ENCODE data around the gene EPHB2. TPM values are rescaled to one million over a fixed set of nuclear protein-coding genes. Genes with fewer than 3 reads are reported as not detected.

The EPHB2 gene
- total RNA-seq, 1 experiment from 2014 or later: 18.5 TPM

DNA sequence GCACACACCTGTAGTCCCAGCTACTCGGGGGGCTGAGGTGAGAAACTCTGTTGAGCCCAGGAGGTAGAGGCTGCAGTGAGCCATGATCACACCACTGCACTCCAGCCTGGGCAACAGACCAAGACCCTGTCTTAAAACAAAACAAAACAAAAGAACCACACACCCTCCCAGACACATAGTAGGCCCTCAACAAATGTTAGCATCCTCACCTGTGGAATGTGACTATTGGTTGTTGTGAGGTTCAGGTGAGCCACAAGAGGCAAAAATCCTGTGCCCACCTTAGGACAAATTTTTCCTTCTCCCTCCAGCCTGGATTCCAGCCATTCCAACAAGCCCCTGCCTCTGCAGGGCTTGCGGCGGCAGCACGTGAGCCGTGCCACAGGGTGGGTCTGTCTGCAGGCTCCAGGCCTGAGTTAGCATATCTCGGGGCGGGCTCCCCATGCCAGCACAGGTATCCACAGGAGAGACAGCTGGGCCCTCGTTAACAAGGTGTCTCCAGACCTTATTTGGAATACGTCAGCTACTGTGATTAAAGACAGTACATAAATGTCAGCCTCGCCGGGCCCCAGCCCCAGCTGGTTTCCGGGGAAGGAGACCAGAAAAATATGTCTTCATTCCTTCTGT is 40.2 kb upstream of the EPHB2 start:
- Mint-ChIP-seq H3K9me3 (no peaks in the 10 kb centered on the region), H3K4me1 (peaks cover 7% of the 10 kb centered on the region; the same call in 1 of the 2 replicates), H3K27ac (no peak overlapping the region), H3K4me3 (no peak overlapping the region), H3K27me3 (ENCODE audit: low read depth) (no peaks in the 10 kb centered on the region), H3K36me3 (no peaks in the 10 kb centered on the region)
- ATAC-seq (peak; percentile 18; the same call in 1 of the 2 replicates), DNase-seq (ENCODE audit: low spot score) (no peak)
- POLR2A ChIA-PET: no interaction called here
- CTCF ChIA-PET: interaction anchor here (1.8 kb wide), 1 partner anchor 260 kb away, joined by 7 read pairs; no protein-coding TSS in a partner anchor
- TF ChIP-seq RELA (CRISPR knock-in tag; IDR thresholded peaks at IDR 0.05; ENCODE audit: borderline replicate concordance) (no peak), CBFB (CRISPR knock-in tag; IDR thresholded peaks at IDR 0.05; ENCODE audit: low read depth) (no peak), ZNF263 (CRISPR knock-in tag; IDR thresholded peaks at IDR 0.05; ENCODE audit: low read depth) (no peak), GRHL2 (CRISPR knock-in tag; IDR thresholded peaks at IDR 0.05; ENCODE audit: insufficient replicate concordance, severe bottlenecking) (no peak)
- TF ChIP-seq, protein P1, sequence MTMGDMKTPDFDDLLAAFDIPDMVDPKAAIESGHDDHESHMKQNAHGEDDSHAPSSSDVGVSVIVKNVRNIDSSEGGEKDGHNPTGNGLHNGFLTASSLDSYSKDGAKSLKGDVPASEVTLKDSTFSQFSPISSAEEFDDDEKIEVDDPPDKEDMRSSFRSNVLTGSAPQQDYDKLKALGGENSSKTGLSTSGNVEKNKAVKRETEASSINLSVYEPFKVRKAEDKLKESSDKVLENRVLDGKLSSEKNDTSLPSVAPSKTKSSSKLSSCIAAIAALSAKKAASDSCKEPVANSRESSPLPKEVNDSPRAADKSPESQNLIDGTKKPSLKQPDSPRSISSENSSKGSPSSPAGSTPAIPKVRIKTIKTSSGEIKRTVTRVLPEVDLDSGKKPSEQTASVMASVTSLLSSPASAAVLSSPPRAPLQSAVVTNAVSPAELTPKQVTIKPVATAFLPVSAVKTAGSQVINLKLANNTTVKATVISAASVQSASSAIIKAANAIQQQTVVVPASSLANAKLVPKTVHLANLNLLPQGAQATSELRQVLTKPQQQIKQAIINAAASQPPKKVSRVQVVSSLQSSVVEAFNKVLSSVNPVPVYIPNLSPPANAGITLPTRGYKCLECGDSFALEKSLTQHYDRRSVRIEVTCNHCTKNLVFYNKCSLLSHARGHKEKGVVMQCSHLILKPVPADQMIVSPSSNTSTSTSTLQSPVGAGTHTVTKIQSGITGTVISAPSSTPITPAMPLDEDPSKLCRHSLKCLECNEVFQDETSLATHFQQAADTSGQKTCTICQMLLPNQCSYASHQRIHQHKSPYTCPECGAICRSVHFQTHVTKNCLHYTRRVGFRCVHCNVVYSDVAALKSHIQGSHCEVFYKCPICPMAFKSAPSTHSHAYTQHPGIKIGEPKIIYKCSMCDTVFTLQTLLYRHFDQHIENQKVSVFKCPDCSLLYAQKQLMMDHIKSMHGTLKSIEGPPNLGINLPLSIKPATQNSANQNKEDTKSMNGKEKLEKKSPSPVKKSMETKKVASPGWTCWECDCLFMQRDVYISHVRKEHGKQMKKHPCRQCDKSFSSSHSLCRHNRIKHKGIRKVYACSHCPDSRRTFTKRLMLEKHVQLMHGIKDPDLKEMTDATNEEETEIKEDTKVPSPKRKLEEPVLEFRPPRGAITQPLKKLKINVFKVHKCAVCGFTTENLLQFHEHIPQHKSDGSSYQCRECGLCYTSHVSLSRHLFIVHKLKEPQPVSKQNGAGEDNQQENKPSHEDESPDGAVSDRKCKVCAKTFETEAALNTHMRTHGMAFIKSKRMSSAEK (CRISPR knock-in tag; IDR thresholded peaks at IDR 0.05; ENCODE audit: borderline replicate concordance): no peak

DNA sequence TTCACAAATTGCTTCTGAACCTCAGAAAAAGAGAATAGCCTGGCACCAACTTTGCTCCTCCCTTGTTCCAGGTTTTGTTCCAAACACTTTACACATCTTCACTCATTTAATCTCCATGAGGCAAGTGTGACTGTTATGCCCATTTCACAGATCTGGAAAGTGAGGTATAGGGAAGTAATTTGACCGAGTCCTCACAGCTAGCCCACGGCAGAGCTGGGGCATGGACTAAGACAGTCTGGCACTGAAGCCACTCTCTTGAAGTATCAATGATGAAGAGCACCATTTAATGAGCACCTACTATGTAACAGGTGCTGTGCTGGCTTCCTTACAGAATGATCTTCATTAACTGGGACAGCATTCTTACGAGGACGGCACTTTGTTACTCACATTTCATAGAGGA is 38.6 kb upstream of the EPHB2 start:
- H3K4me1 Mint-ChIP-seq: peaks cover 7% of the 10 kb centered on the region; the same call in 1 of the 2 replicates
- H3K27me3 Mint-ChIP-seq (ENCODE audit: low read depth): no peaks in the 10 kb centered on the region
- ChIA-PET CTCF (interaction anchor here (1.4 to 4.0 kb wide), 4 partner anchors 32 to 258 kb away, joined by 3 to 27 read pairs (median 15); no protein-coding TSS in a partner anchor), POLR2A (no interaction called here)
- no peak overlapping the region for H3K4me3 Mint-ChIP-seq
- ATAC-seq (no peak), DNase-seq (ENCODE audit: low spot score) (no peak)
- no peak for TF ChIP-seq ZNF317 (CRISPR knock-in tag; IDR thresholded peaks at IDR 0.05; ENCODE audit: borderline replicate concordance, low read depth)
- TF ChIP-seq NR1H2 (CRISPR knock-in tag; IDR thresholded peaks at IDR 0.05): no peak
- TF ChIP-seq OVOL2 (CRISPR knock-in tag; IDR thresholded peaks at IDR 0.05; ENCODE audit: borderline replicate concordance): no peak
- TF ChIP-seq NFYB (CRISPR knock-in tag; conservative IDR thresholded peaks at IDR 0.05; ENCODE audit: low read depth): no peak
- TF ChIP-seq, protein P1 (CRISPR knock-in tag; IDR thresholded peaks at IDR 0.05; ENCODE audit: borderline replicate concordance): no peak
- TF ChIP-seq, protein P2, sequence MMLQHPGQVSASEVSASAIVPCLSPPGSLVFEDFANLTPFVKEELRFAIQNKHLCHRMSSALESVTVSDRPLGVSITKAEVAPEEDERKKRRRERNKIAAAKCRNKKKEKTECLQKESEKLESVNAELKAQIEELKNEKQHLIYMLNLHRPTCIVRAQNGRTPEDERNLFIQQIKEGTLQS (CRISPR knock-in tag; conservative IDR thresholded peaks at IDR 0.05): no peak
- no peak for TF ChIP-seq JAZF1 (CRISPR knock-in tag; IDR thresholded peaks at IDR 0.05)
- no peak for TF ChIP-seq GABPB1 (CRISPR knock-in tag; IDR thresholded peaks at IDR 0.05)
- TF ChIP-seq KAT7 (CRISPR knock-in tag; IDR thresholded peaks at IDR 0.05; ENCODE audit: borderline replicate concordance): no peak
- H3K36me3 Mint-ChIP-seq: no peaks in the 10 kb centered on the region
- no peak overlapping the region for H3K27ac Mint-ChIP-seq
- H3K9me3 Mint-ChIP-seq: no peaks in the 10 kb centered on the region
